ENCODE data around the gene RPS19. TPM values are rescaled to one million over a fixed set of nuclear protein-coding genes. Genes with fewer than 3 reads are reported as not detected.

RPS19 gene
- total RNA-seq, 1 experiment from 2014 or later: 1,349 TPM

GRCh38 chr19:41853768-41854167, 6.3 kb upstream of the RPS19 start:
- Histone ChIP-seq H3K27me3 (ENCODE audit: control insufficient read depth, insufficient read depth, low read length) (peaks cover 7% of the 10 kb centered on the region), H3K27ac (ENCODE audit: low read length) (no peak overlapping the region), H3K4me1 (ENCODE audit: control insufficient read depth, insufficient read depth, low read length) (no peaks in the 10 kb centered on the region), H3K4me3 (ENCODE audit: low read depth in 2 of 2, low read length in 2 of 2) (no peak overlapping the region), H3K36me3 (ENCODE audit: control insufficient read depth, insufficient read depth, low read length) (no peaks in the 10 kb centered on the region), H3K9me3 (ENCODE audit: control insufficient read depth, insufficient read depth, low read depth, low read length) (no peaks in the 10 kb centered on the region)
- POLR2A ChIA-PET: no interaction called here
- no peak for DNase-seq (ENCODE audit: low read depth, low spot score)
- CTCF ChIA-PET: no interaction called here
- BruUV-seq (replicated peaks): no TSS peak
- in situ Hi-C loops (cut with HindIII; ENCODE audit: low pct_unique_long_range_greater_than_20kb, low sequenced_read_pairs) (no loop called here), intact Hi-C loops (cut with micrococcal nuclease; ENCODE audit: unreplicated experiment) (no loop called here)
- TF ChIP-seq POLR2AphosphoS5 (IDR thresholded peaks at IDR 0.05; ENCODE audit: low read depth, low read length) (no peak), SIN3A (IDR thresholded peaks at IDR 0.05; ENCODE audit: borderline replicate concordance, insufficient read depth, low read depth, low read length) (no peak), CTCF (IDR thresholded peaks at IDR 0.05) (no peak), TCF7L2 (IDR thresholded peaks at IDR 0.05; ENCODE audit: low read depth, low read length) (no peak)
- TF ChIP-seq, protein P1, sequence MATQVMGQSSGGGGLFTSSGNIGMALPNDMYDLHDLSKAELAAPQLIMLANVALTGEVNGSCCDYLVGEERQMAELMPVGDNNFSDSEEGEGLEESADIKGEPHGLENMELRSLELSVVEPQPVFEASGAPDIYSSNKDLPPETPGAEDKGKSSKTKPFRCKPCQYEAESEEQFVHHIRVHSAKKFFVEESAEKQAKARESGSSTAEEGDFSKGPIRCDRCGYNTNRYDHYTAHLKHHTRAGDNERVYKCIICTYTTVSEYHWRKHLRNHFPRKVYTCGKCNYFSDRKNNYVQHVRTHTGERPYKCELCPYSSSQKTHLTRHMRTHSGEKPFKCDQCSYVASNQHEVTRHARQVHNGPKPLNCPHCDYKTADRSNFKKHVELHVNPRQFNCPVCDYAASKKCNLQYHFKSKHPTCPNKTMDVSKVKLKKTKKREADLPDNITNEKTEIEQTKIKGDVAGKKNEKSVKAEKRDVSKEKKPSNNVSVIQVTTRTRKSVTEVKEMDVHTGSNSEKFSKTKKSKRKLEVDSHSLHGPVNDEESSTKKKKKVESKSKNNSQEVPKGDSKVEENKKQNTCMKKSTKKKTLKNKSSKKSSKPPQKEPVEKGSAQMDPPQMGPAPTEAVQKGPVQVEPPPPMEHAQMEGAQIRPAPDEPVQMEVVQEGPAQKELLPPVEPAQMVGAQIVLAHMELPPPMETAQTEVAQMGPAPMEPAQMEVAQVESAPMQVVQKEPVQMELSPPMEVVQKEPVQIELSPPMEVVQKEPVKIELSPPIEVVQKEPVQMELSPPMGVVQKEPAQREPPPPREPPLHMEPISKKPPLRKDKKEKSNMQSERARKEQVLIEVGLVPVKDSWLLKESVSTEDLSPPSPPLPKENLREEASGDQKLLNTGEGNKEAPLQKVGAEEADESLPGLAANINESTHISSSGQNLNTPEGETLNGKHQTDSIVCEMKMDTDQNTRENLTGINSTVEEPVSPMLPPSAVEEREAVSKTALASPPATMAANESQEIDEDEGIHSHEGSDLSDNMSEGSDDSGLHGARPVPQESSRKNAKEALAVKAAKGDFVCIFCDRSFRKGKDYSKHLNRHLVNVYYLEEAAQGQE (IDR thresholded peaks at IDR 0.05; ENCODE audit: insufficient read depth in 1 of 2, low read depth in 2 of 2, low read length in 1 of 2): no peak
- ATAC-seq: no peak

DNA sequence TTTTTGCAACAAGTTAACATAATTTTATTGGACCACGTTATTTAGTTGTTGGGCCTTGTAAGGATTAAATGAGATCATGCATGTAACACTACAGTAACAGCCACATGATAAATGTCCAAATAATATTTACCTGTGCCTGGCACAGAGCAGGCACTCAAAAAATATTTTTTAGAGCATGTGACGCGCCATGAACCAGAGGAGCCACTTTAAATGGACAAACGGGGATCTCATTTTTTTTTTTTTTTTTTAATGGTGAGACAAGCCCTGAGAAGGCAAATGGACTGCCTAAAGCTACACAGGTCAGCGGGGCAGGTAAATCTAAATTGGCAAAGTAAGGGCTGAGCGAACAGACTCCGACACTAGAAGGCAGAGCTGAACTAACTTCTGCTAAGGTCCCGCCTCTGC, 840 bp upstream of the RPS19 start:
- TF ChIP-seq SIN3A (IDR thresholded peaks at IDR 0.05; ENCODE audit: borderline replicate concordance, insufficient read depth, low read depth, low read length) (no peak), CTCF (IDR thresholded peaks at IDR 0.05) (no peak)
- H3K36me3 ChIP-seq (ENCODE audit: control insufficient read depth, insufficient read depth, low read length): peaks cover 27% of the 10 kb centered on the region
- H3K27me3 ChIP-seq (ENCODE audit: control insufficient read depth, insufficient read depth, low read length): no peaks in the 10 kb centered on the region; the same call in 1 of the 2 replicates
- peak overlapping the region; percentile 94 for H3K4me3 ChIP-seq (ENCODE audit: low read depth in 2 of 2, low read length in 2 of 2)
- BruUV-seq (replicated peaks): no TSS peak
- ATAC-seq (no peak), DNase-seq (ENCODE audit: low read depth, low spot score) (no peak)
- CTCF ChIA-PET: interaction anchor here (0.7 kb wide), 1 partner anchor 17 kb away, joined by 3 read pairs; no protein-coding TSS in a partner anchor
- POLR2A ChIA-PET: no interaction called here
- peak overlapping the region; percentile 89 for H3K27ac ChIP-seq (ENCODE audit: low read length)
- in situ Hi-C loops (cut with HindIII; ENCODE audit: low pct_unique_long_range_greater_than_20kb, low sequenced_read_pairs): no loop called here
- H3K4me1 ChIP-seq (ENCODE audit: control insufficient read depth, insufficient read depth, low read length): peaks cover 23% of the 10 kb centered on the region
- H3K9me3 ChIP-seq (ENCODE audit: control insufficient read depth, insufficient read depth, low read depth, low read length): no peaks in the 10 kb centered on the region
- intact Hi-C loops (cut with micrococcal nuclease; ENCODE audit: unreplicated experiment): no loop called here
